Measurements from ENCODE around the gene IAH1.
"Not testable (repeated sequence)": the region's sequence is repeated elsewhere in the genome, so short reads cannot be mapped to it uniquely, and the experiment has no call there.

Gene IAH1

DNA sequence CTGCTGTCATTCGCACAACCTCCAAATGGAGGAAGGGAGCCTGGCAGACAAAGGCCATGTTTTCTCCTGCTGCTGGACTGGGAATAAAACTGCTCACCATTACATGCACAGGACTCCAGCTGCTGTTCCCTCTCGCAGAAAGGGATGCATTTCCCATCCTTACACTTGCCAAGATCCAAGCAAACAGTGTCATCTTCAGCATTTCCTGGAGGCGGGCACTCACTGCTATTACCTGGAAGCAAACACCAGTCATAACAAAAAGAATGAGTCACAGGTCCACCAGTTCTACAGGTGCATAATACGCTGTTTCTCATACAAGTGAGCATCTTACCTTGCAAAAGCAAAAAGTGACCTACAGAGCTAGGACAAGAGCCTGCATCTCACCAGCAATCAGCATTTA lies 22.7 kb downstream of the IAH1 start:
- Histone ChIP-seq H3K4me1 (ENCODE audit: low read depth, poor library complexity, severe bottlenecking) (no peaks in the 10 kb centered on the region), H3K27me3 (ENCODE audit: insufficient read depth, low read depth) (no peaks in the 10 kb centered on the region), H3K4me2 (no peak overlapping the region), H3K36me3 (ENCODE audit: insufficient read depth) (no peaks in the 10 kb centered on the region), H3K27ac (no peak overlapping the region), H4K20me1 (ENCODE audit: insufficient read depth) (no peaks in the 10 kb centered on the region), H2AFZ (ENCODE audit: low read depth) (no peak overlapping the region), H3K9ac (no peak overlapping the region), H3K79me2 (ENCODE audit: insufficient read depth, low read depth) (no peaks in the 10 kb centered on the region), H3K4me3 (IDR thresholded peaks at IDR 0.05; ENCODE audit: insufficient read depth, low read depth, low read length) (no peak overlapping the region)
- TF ChIP-seq, protein P1, sequence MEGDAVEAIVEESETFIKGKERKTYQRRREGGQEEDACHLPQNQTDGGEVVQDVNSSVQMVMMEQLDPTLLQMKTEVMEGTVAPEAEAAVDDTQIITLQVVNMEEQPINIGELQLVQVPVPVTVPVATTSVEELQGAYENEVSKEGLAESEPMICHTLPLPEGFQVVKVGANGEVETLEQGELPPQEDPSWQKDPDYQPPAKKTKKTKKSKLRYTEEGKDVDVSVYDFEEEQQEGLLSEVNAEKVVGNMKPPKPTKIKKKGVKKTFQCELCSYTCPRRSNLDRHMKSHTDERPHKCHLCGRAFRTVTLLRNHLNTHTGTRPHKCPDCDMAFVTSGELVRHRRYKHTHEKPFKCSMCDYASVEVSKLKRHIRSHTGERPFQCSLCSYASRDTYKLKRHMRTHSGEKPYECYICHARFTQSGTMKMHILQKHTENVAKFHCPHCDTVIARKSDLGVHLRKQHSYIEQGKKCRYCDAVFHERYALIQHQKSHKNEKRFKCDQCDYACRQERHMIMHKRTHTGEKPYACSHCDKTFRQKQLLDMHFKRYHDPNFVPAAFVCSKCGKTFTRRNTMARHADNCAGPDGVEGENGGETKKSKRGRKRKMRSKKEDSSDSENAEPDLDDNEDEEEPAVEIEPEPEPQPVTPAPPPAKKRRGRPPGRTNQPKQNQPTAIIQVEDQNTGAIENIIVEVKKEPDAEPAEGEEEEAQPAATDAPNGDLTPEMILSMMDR (conservative IDR thresholded peaks at IDR 0.05; ENCODE audit: low read depth, low read length) = no peak

DNA sequence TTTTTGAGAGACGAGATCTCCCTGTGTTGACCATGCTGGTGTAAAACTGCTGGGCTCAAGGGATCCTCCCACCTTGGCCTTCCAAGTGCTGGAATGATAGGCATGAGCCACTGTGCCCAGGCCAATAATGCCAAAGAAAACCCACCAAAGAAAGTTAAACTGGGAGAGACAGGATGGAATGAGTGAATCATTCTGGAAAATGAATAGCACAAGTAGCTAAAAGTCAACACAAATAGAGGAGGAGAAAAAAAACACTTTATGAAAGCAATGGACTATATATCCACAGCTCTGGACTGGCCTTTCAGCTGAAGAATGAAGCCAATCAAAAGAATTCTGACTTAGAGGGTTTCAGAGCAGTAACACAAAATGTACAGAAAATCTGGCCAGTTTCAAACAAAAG lies 23.9 kb downstream of the IAH1 start:
- Histone ChIP-seq H3K36me3 (ENCODE audit: insufficient read depth) (no peaks in the 10 kb centered on the region), H3K4me3 (IDR thresholded peaks at IDR 0.05; ENCODE audit: insufficient read depth, low read depth, low read length) (no peak overlapping the region), H3K27me3 (ENCODE audit: insufficient read depth, low read depth) (no peaks in the 10 kb centered on the region), H3K9ac (no peak overlapping the region), H4K20me1 (ENCODE audit: insufficient read depth) (no peaks in the 10 kb centered on the region), H3K79me2 (ENCODE audit: insufficient read depth, low read depth) (no peaks in the 10 kb centered on the region), H3K27ac (no peak overlapping the region), H2AFZ (ENCODE audit: low read depth) (no peak overlapping the region), H3K4me2 (no peak overlapping the region), H3K4me1 (ENCODE audit: low read depth, poor library complexity, severe bottlenecking) (no peaks in the 10 kb centered on the region)
- TF ChIP-seq, protein P1 (conservative IDR thresholded peaks at IDR 0.05; ENCODE audit: low read depth, low read length) = no peak

DNA sequence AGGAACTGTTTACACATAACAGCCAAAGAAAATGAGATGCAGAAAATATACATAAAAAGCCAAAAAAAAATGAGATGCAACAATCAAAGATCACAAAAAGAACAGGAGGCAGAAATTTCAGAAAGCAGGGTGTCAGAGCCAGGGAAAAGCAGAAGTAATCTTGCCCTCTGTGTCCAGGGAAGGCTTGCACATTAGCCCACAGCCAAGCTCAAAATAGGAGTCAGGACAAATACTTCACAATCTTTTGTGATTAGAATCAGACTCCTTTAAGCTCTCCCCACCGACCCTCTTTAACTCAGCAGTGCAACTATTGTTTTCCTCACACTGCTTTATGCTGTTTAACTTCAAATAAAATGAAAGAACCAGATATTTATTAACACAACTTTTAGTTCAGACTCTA lies 34.6 kb downstream of the IAH1 start:
- no peaks in the 10 kb centered on the region for H3K36me3 ChIP-seq (ENCODE audit: insufficient read depth)
- no peak overlapping the region for H3K27ac ChIP-seq
- H4K20me1 ChIP-seq (ENCODE audit: insufficient read depth) = no peaks in the 10 kb centered on the region
- no peaks in the 10 kb centered on the region for H3K27me3 ChIP-seq (ENCODE audit: insufficient read depth, low read depth)
- H3K9ac ChIP-seq = no peak overlapping the region
- H3K4me1 ChIP-seq (ENCODE audit: low read depth, poor library complexity, severe bottlenecking) = no peaks in the 10 kb centered on the region
- H2AFZ ChIP-seq (ENCODE audit: low read depth) = no peak overlapping the region
- H3K4me2 ChIP-seq = no peak overlapping the region
- no peaks in the 10 kb centered on the region for H3K79me2 ChIP-seq (ENCODE audit: insufficient read depth, low read depth)
- TF ChIP-seq, protein P1 (conservative IDR thresholded peaks at IDR 0.05; ENCODE audit: low read depth, low read length) = no peak
- H3K4me3 ChIP-seq (IDR thresholded peaks at IDR 0.05; ENCODE audit: insufficient read depth, low read depth, low read length) = no peak overlapping the region

DNA sequence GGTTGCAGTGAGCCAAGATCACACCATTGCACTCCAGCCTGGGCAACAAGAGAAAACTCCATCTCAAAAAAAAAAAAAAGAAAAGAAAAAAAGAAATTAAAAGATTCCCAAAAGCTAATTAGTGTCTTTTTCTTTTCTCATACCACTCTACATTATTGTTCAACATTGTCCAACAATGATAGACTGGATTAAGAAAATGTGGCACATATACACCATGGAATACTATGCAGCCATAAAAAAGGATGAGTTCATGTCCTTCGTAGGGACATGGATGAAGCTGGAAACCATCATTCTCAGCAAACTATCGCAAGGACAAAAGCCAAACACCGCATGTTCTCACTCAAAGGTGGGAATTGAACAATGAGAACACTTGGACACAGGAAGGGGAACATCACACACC lies 39.6 kb downstream of the IAH1 start:
- H3K4me2 ChIP-seq; H3K4me3 ChIP-seq (IDR thresholded peaks at IDR 0.05; ENCODE audit: insufficient read depth, low read depth, low read length); H3K27ac ChIP-seq; H3K4me1 ChIP-seq (ENCODE audit: low read depth, poor library complexity, severe bottlenecking); H3K36me3 ChIP-seq (ENCODE audit: insufficient read depth); H2AFZ ChIP-seq (ENCODE audit: low read depth); H3K79me2 ChIP-seq (ENCODE audit: insufficient read depth, low read depth); H3K27me3 ChIP-seq (ENCODE audit: insufficient read depth, low read depth); H4K20me1 ChIP-seq (ENCODE audit: insufficient read depth); H3K9ac ChIP-seq: not testable (repeated sequence)

DNA sequence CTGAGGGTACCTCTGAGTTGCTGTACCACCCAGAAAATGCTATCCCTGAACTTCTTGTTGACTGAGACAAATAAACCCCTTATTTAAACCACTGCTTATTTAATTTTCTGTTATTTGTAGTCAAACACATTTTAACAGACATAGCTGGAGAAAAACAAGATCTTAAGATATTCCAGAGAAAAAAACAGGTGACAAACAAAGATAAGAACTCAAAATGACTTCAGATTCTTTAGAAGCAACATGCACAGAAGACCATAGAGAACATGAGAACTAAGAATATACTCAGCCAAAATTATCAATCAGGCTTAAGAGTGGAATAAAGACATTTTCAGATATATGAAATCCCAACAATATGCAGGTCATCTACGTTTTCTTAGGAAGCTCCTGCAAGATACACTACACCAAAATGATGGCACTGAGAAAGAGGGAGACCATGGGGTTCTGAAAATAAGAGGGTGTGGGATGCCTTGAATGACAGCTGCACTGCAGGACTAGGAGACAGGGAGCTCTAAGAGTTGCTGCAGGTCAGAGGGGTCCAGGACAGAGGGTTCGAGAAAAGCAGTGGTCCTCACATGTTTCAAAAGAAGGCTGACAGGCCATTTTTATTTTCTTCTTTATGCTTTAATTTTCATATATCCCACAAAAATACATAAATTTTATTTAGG lies 42.9 kb downstream of the IAH1 start:
- peaks cover 10% of the 10 kb centered on the region; the same call in 1 of the 2 replicates for H3K36me3 ChIP-seq (ENCODE audit: insufficient read depth)

More for the DNA sequence above, 42.9 kb downstream of the IAH1 start:
- Histone ChIP-seq H3K4me2 (no peak overlapping the region), H3K27me3 (ENCODE audit: insufficient read depth, low read depth) (no peaks in the 10 kb centered on the region), H3K9ac (no peak overlapping the region), H4K20me1 (ENCODE audit: insufficient read depth) (no peaks in the 10 kb centered on the region), H3K79me2 (ENCODE audit: insufficient read depth, low read depth) (no peaks in the 10 kb centered on the region), H3K4me1 (ENCODE audit: low read depth, poor library complexity, severe bottlenecking) (no peaks in the 10 kb centered on the region), H2AFZ (ENCODE audit: low read depth) (no peak overlapping the region), H3K4me3 (IDR thresholded peaks at IDR 0.05; ENCODE audit: insufficient read depth, low read depth, low read length) (no peak overlapping the region), H3K27ac (no peak overlapping the region)
- TF ChIP-seq, protein P1 (conservative IDR thresholded peaks at IDR 0.05; ENCODE audit: low read depth, low read length) = no peak
